Activated naive CD8-positive, alpha-beta T cell treated with anti-CD3 and anti-CD28 coated beads, Interleukin-2, amount 50 U/mL, for 16 hours (primary cell): ENCODE results near the gene HDAC7.

Experiments
- DNase-seq: peaks from one replicate; pipeline ENCODE4 v3.0.0-alpha.2; 2020; ENCODE audit warnings: low read depth, low spot score

HDAC7 gene

GRCh38 chr12:47779301-47779942 is 40.3 kb downstream of the HDAC7 start:
- DNase-seq: peak; percentile 88

DNA sequence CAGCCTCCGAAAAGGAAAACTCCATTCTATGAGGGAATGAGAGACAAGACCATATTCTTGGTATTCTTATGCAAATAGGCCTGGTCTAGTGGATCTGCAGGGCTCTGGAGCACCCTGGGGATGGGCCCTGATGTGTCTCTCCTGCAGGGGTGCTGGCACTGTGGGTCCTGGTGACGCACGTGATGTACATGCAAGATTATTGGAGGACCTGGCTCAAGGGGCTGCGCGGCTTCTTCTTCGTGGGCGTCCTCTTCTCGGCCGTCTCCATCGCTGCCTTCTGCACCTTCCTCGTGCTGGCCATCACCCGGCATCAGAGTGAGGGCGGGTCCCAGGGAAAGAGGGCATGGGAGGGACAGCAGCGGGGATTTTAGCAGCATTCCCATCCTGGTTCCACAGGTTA is 40.8 kb downstream of the HDAC7 start:
- no peak for DNase-seq

DNA sequence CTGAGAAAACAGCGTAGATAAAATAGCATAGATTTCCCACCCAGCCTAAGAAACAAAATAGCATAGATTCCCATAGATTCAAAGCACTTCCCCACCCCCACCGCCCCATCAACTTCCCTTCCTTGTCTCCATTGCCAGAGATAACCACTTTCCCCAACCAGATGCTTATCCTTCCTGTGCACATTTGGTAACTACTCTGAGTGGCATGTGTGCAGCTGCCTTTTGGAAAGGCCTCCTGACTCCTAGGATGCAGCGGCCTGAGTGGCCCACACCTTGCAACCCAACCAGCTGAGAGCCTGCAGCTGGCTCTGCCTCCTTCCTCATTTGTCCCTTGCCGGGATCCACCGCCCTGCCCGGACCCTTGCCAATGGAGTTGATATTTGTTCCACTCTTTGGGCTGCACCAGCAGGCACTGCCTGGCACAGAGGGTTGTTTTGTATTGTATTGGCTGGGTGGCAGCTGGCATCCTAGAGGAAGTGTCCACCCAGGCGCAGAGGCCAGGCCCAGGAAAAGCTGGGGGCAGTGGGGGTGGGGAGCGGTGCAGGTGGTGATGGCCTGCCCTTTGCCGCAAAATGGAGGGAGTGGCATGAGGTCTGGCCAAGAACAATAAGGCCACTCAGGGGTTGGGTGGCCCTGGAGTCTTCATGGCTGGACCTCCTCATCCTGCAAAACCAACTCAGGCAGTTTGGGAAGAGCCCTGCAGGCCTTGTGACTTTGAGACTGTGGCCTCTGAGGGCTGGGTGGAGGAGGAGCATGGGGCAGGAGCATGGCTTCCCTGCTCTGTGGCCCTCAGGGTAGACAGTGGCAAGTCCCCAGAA is 41.8 kb downstream of the HDAC7 start:
- DNase-seq: no peak

GRCh38 chr12:47777151-47777550 is 42.6 kb downstream of the HDAC7 start:
- DNase-seq: no peak

GRCh38 chr12:47776471-47777143 is 43.1 kb downstream of the HDAC7 start:
- no peak for DNase-seq

- DNase-seq: no peak
These were observed 44.4 kb downstream of the HDAC7 start for GRCh38 chr12:47775100-47775911.

DNA sequence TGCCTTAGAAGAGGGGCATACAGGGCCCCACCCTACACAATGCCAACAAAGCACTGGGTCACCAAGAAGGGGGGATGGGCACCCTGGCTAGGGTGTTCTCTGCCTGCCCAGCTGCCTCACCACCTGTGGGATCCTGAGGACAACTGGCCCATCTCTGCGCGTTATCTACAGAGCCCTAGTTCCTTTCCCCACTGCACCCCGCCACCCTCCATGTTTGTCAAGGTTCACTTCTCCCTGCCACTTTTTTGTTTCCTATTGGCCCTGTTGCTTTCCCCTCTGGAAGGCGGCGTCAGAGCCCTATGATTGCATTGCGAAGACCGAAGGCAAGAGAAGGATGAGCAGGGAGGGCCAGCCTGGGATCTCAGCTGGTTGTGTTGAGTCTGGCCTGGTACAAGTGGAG is 45.0 kb downstream of the HDAC7 start:
- no peak for DNase-seq

- no peak for DNase-seq
These were observed 45.7 kb downstream of the HDAC7 start for GRCh38 chr12:47773858-47774580.

DNA sequence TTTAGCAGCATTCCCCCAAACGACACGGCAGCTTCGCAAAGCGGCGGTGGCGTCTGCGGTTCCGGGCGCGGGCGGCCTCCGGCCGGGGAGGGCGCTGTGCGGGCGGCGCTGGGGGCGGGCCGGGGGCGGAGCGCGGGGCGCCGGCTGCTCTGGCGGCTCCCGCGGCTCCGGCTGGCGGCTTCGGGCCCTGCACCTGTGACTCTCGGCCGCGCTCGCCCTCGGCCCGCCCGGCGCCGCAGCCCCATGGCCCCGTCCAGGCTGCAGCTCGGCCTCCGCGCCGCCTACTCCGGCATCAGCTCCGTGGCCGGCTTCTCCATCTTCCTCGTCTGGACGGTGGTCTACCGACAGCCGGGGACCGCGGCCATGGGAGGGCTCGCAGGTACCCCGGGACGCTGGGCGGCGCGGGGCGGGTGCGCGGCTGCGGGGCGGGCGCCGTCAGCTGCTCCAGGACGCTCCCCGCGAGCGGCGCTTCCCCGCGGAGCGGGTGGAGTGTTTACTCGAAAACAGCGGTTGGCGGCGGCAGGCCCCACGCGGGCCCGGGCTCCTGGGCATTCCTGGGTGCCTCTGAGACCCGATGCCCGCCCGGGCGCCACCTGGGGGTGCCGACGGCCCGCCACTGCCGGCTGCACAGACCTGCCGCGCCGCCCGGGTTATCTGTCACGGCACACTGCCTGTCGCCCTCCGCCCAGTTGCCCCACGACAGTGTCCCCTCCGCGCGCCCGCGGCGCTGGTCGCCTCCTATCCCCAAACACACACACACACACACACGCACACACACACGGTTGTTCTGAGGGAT is 46.4 kb downstream of the HDAC7 start, which contains the start of gene SLC48A1:
TSS of gene SLC48A1 (plus strand) at position 177 of the 796 bp plus-strand sequence. CDS start at position 244, 67 bp downstream.
- peak; percentile 22 for DNase-seq

DNA sequence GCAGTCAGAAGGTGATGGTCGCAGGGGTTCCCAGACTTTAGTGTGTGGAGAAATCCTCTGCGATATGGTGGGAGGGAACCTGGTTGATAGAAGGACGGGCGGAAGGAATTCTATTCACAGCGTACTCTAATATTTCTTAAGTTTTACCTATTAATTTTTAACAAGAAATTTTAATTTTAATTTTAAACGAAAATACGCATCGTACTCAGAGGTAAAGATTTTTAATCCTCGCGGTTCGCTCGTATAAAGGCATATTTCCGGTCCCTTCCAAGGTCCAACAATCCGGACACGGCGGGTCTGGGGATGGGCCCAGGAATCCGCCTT is 47.0 kb downstream of the HDAC7 start:
- DNase-seq: no peak

DNA sequence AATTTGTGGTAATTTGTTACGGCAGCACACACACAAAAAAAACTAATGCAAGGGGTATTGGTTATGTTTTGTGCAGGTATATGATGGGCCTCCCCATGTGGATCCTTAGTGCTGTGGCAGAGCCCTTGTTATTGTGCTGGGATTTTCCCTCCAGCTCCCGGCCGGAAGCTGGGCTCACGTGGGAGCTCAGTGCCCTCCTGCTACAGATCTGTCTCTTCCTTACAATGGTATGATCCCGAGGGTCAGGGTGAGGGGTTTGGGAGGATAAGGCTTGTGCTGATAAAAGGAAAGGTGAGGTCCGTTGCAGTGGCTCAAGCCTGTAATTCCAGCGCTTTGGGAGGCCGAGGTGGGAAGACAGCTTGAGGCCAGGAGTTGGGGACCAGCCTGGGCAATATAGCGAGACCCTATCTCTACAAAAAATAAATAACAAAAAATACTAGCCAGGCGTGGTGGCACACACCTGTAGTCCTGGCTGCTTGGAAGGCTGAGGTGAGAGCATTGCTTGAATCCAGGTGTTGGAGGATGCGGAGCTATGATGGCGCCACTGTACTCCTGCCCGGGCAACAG is 47.5 kb downstream of the HDAC7 start:
- no peak for DNase-seq

DNA sequence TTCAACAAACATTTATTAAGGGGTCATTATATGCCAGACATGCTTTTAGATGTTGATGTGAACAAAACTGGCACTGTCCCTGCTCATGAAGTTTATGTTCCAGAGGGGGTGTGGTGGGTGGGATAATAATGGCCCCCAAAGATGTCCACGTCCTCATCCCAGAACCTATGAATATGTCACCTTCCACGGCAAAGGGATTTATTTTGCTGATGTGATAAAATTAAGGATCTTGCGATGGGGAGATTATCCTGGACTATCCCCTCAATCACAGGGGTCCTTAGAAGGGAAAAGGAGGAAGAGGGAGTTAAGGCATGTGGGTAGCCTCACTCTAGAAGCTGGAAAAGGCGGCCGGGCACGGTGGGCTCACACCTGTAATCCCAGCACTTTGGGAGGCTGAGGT is 48.4 kb downstream of the HDAC7 start:
- DNase-seq: no peak

DNA sequence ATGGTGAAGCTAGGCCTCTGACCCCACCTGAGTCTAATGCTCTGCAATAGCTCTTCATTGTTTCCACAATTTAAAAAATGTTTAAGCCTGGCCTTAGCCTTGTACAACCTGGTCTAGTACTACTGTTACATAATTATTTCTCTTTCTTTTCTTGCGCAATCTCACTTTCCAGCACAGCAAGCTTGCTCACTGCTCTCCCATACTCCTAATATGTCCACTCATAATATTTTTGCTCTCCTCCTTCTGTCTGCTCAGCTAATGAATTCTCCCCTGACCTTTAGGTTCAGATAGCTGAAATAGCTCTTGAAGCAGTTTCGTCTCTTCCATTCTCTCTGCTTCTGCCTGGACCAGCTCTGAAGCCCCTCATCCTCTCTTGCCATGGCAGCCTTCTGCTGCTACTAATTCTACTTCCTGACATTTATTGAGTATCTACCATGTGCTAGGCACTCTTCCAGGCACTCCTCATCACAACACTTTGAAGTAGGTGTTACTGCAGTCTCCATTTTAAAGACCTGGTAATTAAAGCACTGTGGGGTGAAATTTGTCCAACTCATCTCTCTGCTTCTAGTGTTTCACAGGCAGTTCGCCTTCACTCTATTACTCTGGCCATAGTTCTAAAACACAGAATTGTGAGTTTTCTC is 49.5 kb downstream of the HDAC7 start:
- no peak for DNase-seq

DNA sequence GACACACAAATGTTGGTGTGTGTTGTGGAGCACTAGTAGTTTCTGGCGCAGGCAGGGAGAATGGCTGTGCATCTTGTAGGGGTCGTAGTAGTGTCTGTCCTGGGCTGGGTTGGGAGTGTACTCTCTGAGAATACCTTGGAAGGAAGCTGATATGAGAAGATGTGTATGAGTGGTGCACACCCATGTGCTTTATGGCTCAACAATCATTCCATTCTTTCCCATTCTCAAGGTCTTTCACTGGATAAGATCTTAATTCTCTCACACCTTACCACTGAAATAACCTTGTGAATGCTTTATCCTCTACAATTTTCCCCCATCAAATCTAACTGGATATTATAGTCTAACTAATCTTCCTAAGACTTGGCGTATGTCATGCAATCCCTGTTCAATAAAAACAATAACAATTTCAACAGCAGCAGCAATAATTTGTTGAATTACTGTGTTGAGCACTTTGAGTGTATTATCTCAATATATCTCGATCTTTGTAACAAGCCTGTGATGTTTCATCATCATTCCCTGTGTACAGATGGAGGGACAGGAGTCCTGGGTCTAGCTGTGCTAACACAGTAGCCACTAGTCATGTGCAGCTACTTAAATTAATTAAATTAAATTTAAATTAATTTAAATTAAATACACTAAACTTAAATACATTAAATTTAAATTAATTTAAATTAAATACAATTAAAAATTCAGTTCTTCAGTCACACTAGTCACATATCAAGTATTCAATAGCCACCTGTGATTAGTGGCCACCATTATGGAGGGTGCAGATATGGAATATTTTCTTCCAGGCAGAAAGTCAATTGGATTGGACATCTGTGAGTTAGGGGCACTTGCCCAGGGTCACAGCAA is 50.2 kb downstream of the HDAC7 start:
- DNase-seq: no peak

DNA sequence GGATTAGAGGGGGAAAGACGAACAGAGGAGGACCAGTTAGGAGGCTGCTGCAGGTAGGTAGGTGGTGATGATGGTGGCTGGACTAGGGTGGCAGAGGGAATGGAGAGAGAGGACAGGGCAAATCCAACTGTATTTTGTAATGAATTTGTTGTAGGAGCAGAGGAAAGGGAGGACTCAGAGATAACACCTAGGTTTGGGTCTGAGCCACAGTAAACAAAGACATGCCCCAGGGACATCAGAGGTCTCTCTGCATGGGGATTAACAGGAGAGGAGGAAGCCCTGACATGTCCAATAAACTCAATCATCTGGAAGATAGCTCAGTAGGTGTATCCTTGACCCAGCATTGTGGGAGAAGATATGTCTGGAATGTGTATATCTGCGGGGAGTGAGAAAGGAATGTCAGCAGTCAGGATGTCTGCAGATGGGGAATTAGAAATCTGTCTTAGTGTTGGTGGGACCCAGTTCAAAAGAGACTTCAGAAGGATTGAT is 51.3 kb downstream of the HDAC7 start:
- DNase-seq: no peak

DNA sequence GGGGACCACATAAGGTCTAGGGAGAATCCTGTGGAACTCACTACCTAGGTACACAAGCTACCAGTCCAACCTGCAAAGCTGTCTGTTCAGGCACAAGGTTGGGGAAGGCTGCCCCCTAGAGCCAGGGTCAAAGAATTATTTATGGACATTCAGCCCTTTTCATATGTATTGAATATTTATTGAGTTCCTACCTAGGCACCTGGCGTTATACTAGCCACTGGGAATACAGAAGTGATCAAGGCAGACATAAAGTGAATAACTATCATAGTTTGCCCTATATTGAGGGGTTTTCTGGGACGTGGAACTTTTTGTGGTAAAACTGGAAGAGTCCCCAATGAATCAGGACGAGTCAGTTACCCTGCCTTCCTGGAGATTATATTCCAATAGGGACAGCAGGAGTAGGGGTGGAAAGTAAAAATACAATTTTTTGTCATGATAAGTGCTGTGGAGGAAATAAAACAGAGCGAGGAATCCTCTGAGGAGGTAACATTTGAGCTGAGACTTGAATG is 52.4 kb downstream of the HDAC7 start:
- DNase-seq: peak; percentile 30

GRCh38 chr12:47766502-47767215 is 53.0 kb downstream of the HDAC7 start:
- DNase-seq: no peak
